ENCODE results near the gene TBL3.

TBL3 gene

DNA sequence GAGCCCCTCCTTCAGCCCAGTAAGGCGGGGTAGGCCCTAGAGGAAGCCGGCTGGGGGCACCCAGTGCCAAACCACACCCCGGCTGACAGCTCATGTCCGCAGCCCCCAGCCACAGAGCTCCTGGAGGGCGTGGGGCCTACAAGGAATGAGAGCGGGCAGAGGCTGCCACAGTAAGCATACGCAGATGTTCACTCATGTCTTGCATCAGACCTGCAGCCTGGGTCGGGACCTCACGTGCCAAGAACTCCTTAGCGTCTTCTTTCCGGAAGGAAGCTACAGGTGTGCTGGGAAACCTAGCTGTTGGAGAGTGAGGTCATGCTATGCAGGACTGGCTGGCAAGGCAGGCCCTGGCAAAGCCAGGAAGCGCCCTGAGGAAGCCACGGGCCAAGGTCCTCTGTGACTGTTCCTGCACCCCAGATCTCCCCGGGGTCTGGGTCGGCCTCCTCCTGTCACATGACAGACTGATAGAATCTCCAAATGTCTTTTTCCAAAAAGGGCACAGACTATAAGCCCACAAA lies 36.2 kb downstream of the TBL3 start (continued):
- TF ChIP-seq, protein P1, sequence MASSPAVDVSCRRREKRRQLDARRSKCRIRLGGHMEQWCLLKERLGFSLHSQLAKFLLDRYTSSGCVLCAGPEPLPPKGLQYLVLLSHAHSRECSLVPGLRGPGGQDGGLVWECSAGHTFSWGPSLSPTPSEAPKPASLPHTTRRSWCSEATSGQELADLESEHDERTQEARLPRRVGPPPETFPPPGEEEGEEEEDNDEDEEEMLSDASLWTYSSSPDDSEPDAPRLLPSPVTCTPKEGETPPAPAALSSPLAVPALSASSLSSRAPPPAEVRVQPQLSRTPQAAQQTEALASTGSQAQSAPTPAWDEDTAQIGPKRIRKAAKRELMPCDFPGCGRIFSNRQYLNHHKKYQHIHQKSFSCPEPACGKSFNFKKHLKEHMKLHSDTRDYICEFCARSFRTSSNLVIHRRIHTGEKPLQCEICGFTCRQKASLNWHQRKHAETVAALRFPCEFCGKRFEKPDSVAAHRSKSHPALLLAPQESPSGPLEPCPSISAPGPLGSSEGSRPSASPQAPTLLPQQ (tag by site-specific recombination; IDR thresholded peaks at IDR 0.05), result peak; percentile 66
- TF ChIP-seq KLF16 (tag by site-specific recombination; IDR thresholded peaks at IDR 0.05), result peak; percentile 52
- no peak for TF ChIP-seq ZNF416 (tag by site-specific recombination; IDR thresholded peaks at IDR 0.05)
- TF ChIP-seq, protein P2, sequence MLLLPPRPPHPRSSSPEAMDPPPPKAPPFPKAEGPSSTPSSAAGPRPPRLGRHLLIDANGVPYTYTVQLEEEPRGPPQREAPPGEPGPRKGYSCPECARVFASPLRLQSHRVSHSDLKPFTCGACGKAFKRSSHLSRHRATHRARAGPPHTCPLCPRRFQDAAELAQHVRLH (tag by site-specific recombination; IDR thresholded peaks at IDR 0.05), result no peak
- TF ChIP-seq MZF1 (tag by site-specific recombination; IDR thresholded peaks at IDR 0.05; ENCODE audit: borderline replicate concordance), result no peak
- no peak for TF ChIP-seq ZBTB26 (tag by site-specific recombination; optimal IDR thresholded peaks at IDR 0.05)
- no peak for TF ChIP-seq ZNF121 (tag by site-specific recombination; IDR thresholded peaks at IDR 0.05)
- TF ChIP-seq KLF8 (tag by site-specific recombination; IDR thresholded peaks at IDR 0.05), result no peak
- TF ChIP-seq SCRT1 (tag by site-specific recombination; IDR thresholded peaks at IDR 0.05; ENCODE audit: borderline replicate concordance), result peak; percentile 99
- no peak for TF ChIP-seq HOXD13 (CRISPR knock-in tag; IDR thresholded peaks at IDR 0.05; ENCODE audit: borderline replicate concordance)
- no peak for TF ChIP-seq ZFP41 (tag by site-specific recombination; IDR thresholded peaks at IDR 0.05; ENCODE audit: borderline replicate concordance)
- TF ChIP-seq MEIS1 (CRISPR knock-in tag; IDR thresholded peaks at IDR 0.05; ENCODE audit: borderline replicate concordance), result no peak
- peak; percentile 77; the same call in 1 of the 2 replicates for TF ChIP-seq ZNF76 (tag by site-specific recombination; IDR thresholded peaks at IDR 0.05; ENCODE audit: borderline replicate concordance, low read depth)
- no peak for TF ChIP-seq HIC1 (tag by site-specific recombination; IDR thresholded peaks at IDR 0.05)
- peak; percentile 38; the same call in 1 of the 2 replicates for TF ChIP-seq ZFP69B (tag by site-specific recombination; IDR thresholded peaks at IDR 0.05)
- no peak for TF ChIP-seq ZNF768 (tag by site-specific recombination; IDR thresholded peaks at IDR 0.05)
- no peak for TF ChIP-seq ZNF175 (tag by site-specific recombination; IDR thresholded peaks at IDR 0.05)
- TF ChIP-seq ZNF660 (tag by site-specific recombination; IDR thresholded peaks at IDR 0.05), result 0 out of 2 replicates have a peak, but pooled peaks have one; percentile 60
- no peak for TF ChIP-seq ZSCAN16 (tag by site-specific recombination; IDR thresholded peaks at IDR 0.05)
- TF ChIP-seq ZNF2 (tag by site-specific recombination; IDR thresholded peaks at IDR 0.05), result no peak
- TF ChIP-seq ZNF664 (tag by site-specific recombination; IDR thresholded peaks at IDR 0.05), result no peak
- TF ChIP-seq ZFP3 (tag by site-specific recombination; IDR thresholded peaks at IDR 0.05; ENCODE audit: low read depth), result no peak
- no peak for TF ChIP-seq EGR2 (tag by site-specific recombination; IDR thresholded peaks at IDR 0.05; ENCODE audit: low read depth)
- TF ChIP-seq AEBP2 (tag by site-specific recombination; IDR thresholded peaks at IDR 0.05; ENCODE audit: borderline replicate concordance), result no peak
- TF ChIP-seq, protein P3, sequence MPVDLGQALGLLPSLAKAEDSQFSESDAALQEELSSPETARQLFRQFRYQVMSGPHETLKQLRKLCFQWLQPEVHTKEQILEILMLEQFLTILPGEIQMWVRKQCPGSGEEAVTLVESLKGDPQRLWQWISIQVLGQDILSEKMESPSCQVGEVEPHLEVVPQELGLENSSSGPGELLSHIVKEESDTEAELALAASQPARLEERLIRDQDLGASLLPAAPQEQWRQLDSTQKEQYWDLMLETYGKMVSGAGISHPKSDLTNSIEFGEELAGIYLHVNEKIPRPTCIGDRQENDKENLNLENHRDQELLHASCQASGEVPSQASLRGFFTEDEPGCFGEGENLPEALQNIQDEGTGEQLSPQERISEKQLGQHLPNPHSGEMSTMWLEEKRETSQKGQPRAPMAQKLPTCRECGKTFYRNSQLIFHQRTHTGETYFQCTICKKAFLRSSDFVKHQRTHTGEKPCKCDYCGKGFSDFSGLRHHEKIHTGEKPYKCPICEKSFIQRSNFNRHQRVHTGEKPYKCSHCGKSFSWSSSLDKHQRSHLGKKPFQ (tag by site-specific recombination; IDR thresholded peaks at IDR 0.05), result no peak
- no peak for TF ChIP-seq ZFHX2 (tag by site-specific recombination; conservative IDR thresholded peaks at IDR 0.05)
- TF ChIP-seq REPIN1 (tag by site-specific recombination; IDR thresholded peaks at IDR 0.05; ENCODE audit: low read depth), result no peak
- no peak for TF ChIP-seq HOXC10 (CRISPR knock-in tag; IDR thresholded peaks at IDR 0.05)
- TF ChIP-seq ZBTB21 (tag by site-specific recombination; IDR thresholded peaks at IDR 0.05), result peak; percentile 48; the same call in 1 of the 2 replicates
- TF ChIP-seq SETDB1 (IDR thresholded peaks at IDR 0.05; ENCODE audit: insufficient read length, low read length), result no peak
- TF ChIP-seq, protein P4, sequence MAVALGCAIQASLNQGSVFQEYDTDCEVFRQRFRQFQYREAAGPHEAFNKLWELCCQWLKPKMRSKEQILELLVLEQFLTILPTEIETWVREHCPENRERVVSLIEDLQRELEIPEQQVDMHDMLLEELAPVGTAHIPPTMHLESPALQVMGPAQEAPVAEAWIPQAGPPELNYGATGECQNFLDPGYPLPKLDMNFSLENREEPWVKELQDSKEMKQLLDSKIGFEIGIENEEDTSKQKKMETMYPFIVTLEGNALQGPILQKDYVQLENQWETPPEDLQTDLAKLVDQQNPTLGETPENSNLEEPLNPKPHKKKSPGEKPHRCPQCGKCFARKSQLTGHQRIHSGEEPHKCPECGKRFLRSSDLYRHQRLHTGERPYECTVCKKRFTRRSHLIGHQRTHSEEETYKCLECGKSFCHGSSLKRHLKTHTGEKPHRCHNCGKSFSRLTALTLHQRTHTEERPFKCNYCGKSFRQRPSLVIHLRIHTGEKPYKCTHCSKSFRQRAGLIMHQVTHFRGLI (tag by site-specific recombination; IDR thresholded peaks at IDR 0.05), result no peak
- TF ChIP-seq ZNF302 (tag by site-specific recombination; IDR thresholded peaks at IDR 0.05; ENCODE audit: low read depth), result no peak

Data from HEK293 (cell line).